HEK293 (cell line): ENCODE results near the gene EPHX1.
A peak's percentile ranks its signal among the peaks of the same experiment; 100 is the strongest.

Source experiments
- BCL11B ChIP-seq: fragments of 450-650 bp; formaldehyde crosslinking; IDR thresholded peaks from 2 replicates; pipeline ENCODE4 v1.5.1; 2016; ENCODE audit warnings: low read depth, missing biosample characterization, missing genetic modification characterization
- EGR2 ChIP-seq: fragments of 450-650 bp; formaldehyde crosslinking; IDR thresholded peaks from 2 replicates; pipeline ENCODE4 v1.5.1; 2016; ENCODE audit warnings: low read depth, missing biosample characterization, missing genetic modification characterization
- GLIS1 ChIP-seq: fragments of 450-650 bp; formaldehyde crosslinking; IDR thresholded peaks from 2 replicates; pipeline ENCODE4 v1.5.1; 2016; ENCODE audit warnings: missing biosample characterization, missing genetic modification characterization
- GLIS2 ChIP-seq: fragments of 450-650 bp; formaldehyde crosslinking; IDR thresholded peaks from 2 replicates; pipeline ENCODE4 v1.5.1; 2016; ENCODE audit warnings: missing biosample characterization, missing genetic modification characterization
- IKZF3 ChIP-seq: fragments of 450-650 bp; IDR thresholded peaks from 2 replicates; pipeline ENCODE4 v1.5.0; 2018; ENCODE audit warnings: missing biosample characterization, mild to moderate bottlenecking, missing genetic modification characterization, moderate library complexity
- KLF1 ChIP-seq: fragments of 450-650 bp; formaldehyde crosslinking; IDR thresholded peaks from 2 replicates; pipeline ENCODE4 v1.5.1; 2016; ENCODE audit warnings: missing biosample characterization, missing genetic modification characterization
- MEIS1 ChIP-seq: sonication (generic); formaldehyde crosslinking; IDR thresholded peaks from 2 replicates; pipeline ENCODE4 v1.8.1; 2022; ENCODE audit warnings: missing genetic modification reagents, mild to moderate bottlenecking, borderline replicate concordance
- MYNN ChIP-seq: fragments of 450-650 bp; formaldehyde crosslinking; IDR thresholded peaks from 2 replicates; pipeline ENCODE4 v1.5.1; 2016; ENCODE audit warnings: missing biosample characterization, missing genetic modification characterization, borderline replicate concordance
- TSHZ1 ChIP-seq: fragments of 450-650 bp; formaldehyde crosslinking; IDR thresholded peaks from 2 replicates; pipeline ENCODE4 v1.5.1; 2016; ENCODE audit warnings: missing biosample characterization, missing genetic modification characterization, borderline replicate concordance
- ZBTB17 ChIP-seq: fragments of 450-650 bp; formaldehyde crosslinking; IDR thresholded peaks from 2 replicates; pipeline ENCODE4 v1.5.1; 2016; ENCODE audit warnings: missing biosample characterization, missing genetic modification characterization
- ZBTB48 ChIP-seq: fragments of 450-650 bp; formaldehyde crosslinking; IDR thresholded peaks from 2 replicates; pipeline ENCODE4 v1.5.1; 2016; ENCODE audit warnings: missing biosample characterization, missing genetic modification characterization
- ZBTB49 ChIP-seq: fragments of 450-650 bp; formaldehyde crosslinking; IDR thresholded peaks from 2 replicates; pipeline ENCODE4 v1.5.1; 2016; ENCODE audit warnings: missing biosample characterization, missing genetic modification characterization, low read depth
- ZBTB8A ChIP-seq: fragments of 450-650 bp; formaldehyde crosslinking; IDR thresholded peaks from 2 replicates; pipeline ENCODE4 v1.5.1; 2016; ENCODE audit warnings: missing biosample characterization, missing genetic modification characterization
- ZFP37 ChIP-seq: fragments of 450-650 bp; formaldehyde crosslinking; IDR thresholded peaks from 2 replicates; pipeline ENCODE4 v1.5.1; 2016; ENCODE audit warnings: missing biosample characterization, missing genetic modification characterization
- ZNF138 ChIP-seq: fragments of 450-650 bp; formaldehyde crosslinking; IDR thresholded peaks from 2 replicates; pipeline ENCODE4 v1.5.1; 2016; ENCODE audit warnings: missing biosample characterization, missing genetic modification characterization, borderline replicate concordance
- ZNF26 ChIP-seq: fragments of 450-650 bp; formaldehyde crosslinking; IDR thresholded peaks from 2 replicates; pipeline ENCODE4 v1.5.1; 2016; ENCODE audit warnings: missing biosample characterization, missing genetic modification characterization
- ZNF335 ChIP-seq: fragments of 450-650 bp; formaldehyde crosslinking; conservative IDR thresholded peaks from 2 replicates; pipeline ENCODE4 v1.5.1; 2016; ENCODE audit warnings: missing biosample characterization, missing genetic modification characterization
- ZNF391 ChIP-seq: fragments of 450-650 bp; formaldehyde crosslinking; IDR thresholded peaks from 2 replicates; pipeline ENCODE4 v1.5.1; 2016; ENCODE audit warnings: low read depth, missing biosample characterization, missing genetic modification characterization, borderline replicate concordance
- ZNF449 ChIP-seq: fragments of 450-650 bp; formaldehyde crosslinking; IDR thresholded peaks from 2 replicates; pipeline ENCODE4 v1.5.1; 2017; ENCODE audit warnings: missing biosample characterization, mild to moderate bottlenecking, missing genetic modification characterization, moderate library complexity
- ZNF473 ChIP-seq: fragments of 450-650 bp; formaldehyde crosslinking; IDR thresholded peaks from 2 replicates; pipeline ENCODE4 v1.5.1; 2017; ENCODE audit warnings: missing biosample characterization, missing genetic modification characterization
- ZNF510 ChIP-seq: fragments of 450-650 bp; formaldehyde crosslinking; IDR thresholded peaks from 2 replicates; pipeline ENCODE4 v1.5.1; 2018; ENCODE audit warnings: mild to moderate bottlenecking, missing genetic modification characterization, missing biosample characterization; ENCODE audit not compliant: insufficient replicate concordance
- ZNF530 ChIP-seq: fragments of 450-650 bp; formaldehyde crosslinking; IDR thresholded peaks from 2 replicates; pipeline ENCODE4 v1.5.1; 2016; ENCODE audit warnings: low read depth, missing biosample characterization, missing genetic modification characterization
- ZNF623 ChIP-seq: fragments of 450-650 bp; formaldehyde crosslinking; IDR thresholded peaks from 2 replicates; pipeline ENCODE4 v1.5.1; 2016; ENCODE audit warnings: missing biosample characterization, missing genetic modification characterization
- ZNF660 ChIP-seq: fragments of 450-650 bp; IDR thresholded peaks from 2 replicates; pipeline ENCODE4 v1.5.1; 2018; ENCODE audit warnings: missing biosample characterization, mild to moderate bottlenecking, missing genetic modification characterization
- ZNF677 ChIP-seq: fragments of 450-650 bp; IDR thresholded peaks from 2 replicates; pipeline ENCODE4 v1.5.0; 2018; ENCODE audit warnings: missing biosample characterization, mild to moderate bottlenecking, missing genetic modification characterization, moderate library complexity
- ZNF76 ChIP-seq: fragments of 450-650 bp; formaldehyde crosslinking; IDR thresholded peaks from 2 replicates; pipeline ENCODE4; 2016; ENCODE audit warnings: low read depth, missing biosample characterization, missing genetic modification characterization, borderline replicate concordance
- ZNF785 ChIP-seq: fragments of 450-650 bp; formaldehyde crosslinking; IDR thresholded peaks from 2 replicates; pipeline ENCODE4 v1.5.1; 2016; ENCODE audit warnings: missing biosample characterization, missing genetic modification characterization
- ZNF830 ChIP-seq: fragments of 450-650 bp; IDR thresholded peaks from 2 replicates; pipeline ENCODE4 v1.5.0; 2018; ENCODE audit warnings: missing biosample characterization, missing genetic modification characterization, low read depth, mild to moderate bottlenecking, moderate library complexity

The EPHX1 gene

GRCh38 chr1:225882694-225883615 lies 73.0 kb downstream of the EPHX1 start (continued):
- no peak for TF ChIP-seq ZNF26 (tag by site-specific recombination)
- no peak for TF ChIP-seq MEIS1 (CRISPR knock-in tag)
- TF ChIP-seq TSHZ1 = no peak
- no peak for TF ChIP-seq ZNF530 (tag by site-specific recombination)
- peak; percentile 76 for TF ChIP-seq EGR2 (tag by site-specific recombination)
- TF ChIP-seq ZNF623 = peak; percentile 7; the same call in 1 of the 2 replicates
- TF ChIP-seq ZNF391 (tag by site-specific recombination) = no peak
- no peak for TF ChIP-seq ZNF677 (tag by site-specific recombination)
- TF ChIP-seq ZBTB48 (tag by site-specific recombination) = peak; percentile 89
- no peak; the same call in 1 of the 2 replicates for TF ChIP-seq ZNF76
- TF ChIP-seq ZNF660 (tag by site-specific recombination) = peak; percentile 76
- TF ChIP-seq ZNF785 = no peak
- TF ChIP-seq ZNF449 (tag by site-specific recombination) = peak; percentile 77
- TF ChIP-seq MYNN (tag by site-specific recombination) = no peak
- TF ChIP-seq BCL11B = peak; percentile 14; the same call in 1 of the 2 replicates
- TF ChIP-seq ZBTB17 = 0 out of 2 replicates have a peak, but pooled peaks have one; percentile 47
- TF ChIP-seq ZNF138 = no peak
- no peak for TF ChIP-seq ZNF510 (tag by site-specific recombination)
- peak; percentile 86; the same call in 1 of the 2 replicates for TF ChIP-seq ZFP37
- TF ChIP-seq IKZF3 (tag by site-specific recombination) = peak; percentile 82
- TF ChIP-seq ZNF473 (tag by site-specific recombination) = no peak
- TF ChIP-seq GLIS2 (tag by site-specific recombination) = peak; percentile 84
- TF ChIP-seq KLF1 (tag by site-specific recombination) = no peak
- TF ChIP-seq GLIS1 (tag by site-specific recombination) = peak; percentile 44
- peak; percentile 73 for TF ChIP-seq ZNF335 (tag by site-specific recombination)
- TF ChIP-seq ZNF830 (tag by site-specific recombination) = no peak
- TF ChIP-seq ZBTB49 (tag by site-specific recombination) = no peak
- TF ChIP-seq ZBTB8A (tag by site-specific recombination) = peak; percentile 79
